Measurements from ENCODE around the gene EEF1AKMT1.

EEF1AKMT1 gene

GRCh38 chr13:20773194-20774080, at the start of gene EEF1AKMT1:
EEF1AKMT1 (minus strand) TSS chr13:20773961; CDS start chr13:20757598, 16,363 bp downstream.
- peak; percentile 84 to 94 for DNase-seq (ENCODE audit: extremely low read depth in 1 of 2, low read depth in 1 of 2)

GRCh38 chr13:20823071-20823470, 49.3 kb upstream of the EEF1AKMT1 start:
- no peak for DNase-seq (ENCODE audit: extremely low read depth in 1 of 2, low read depth in 1 of 2)

GRCh38 chr13:20822406-20822805, 48.6 kb upstream of the EEF1AKMT1 start:
- no peak for DNase-seq (ENCODE audit: extremely low read depth in 1 of 2, low read depth in 1 of 2)

GRCh38 chr13:20819715-20820114, 46.0 kb upstream of the EEF1AKMT1 start:
- no peak for DNase-seq (ENCODE audit: extremely low read depth in 1 of 2, low read depth in 1 of 2)

GRCh38 chr13:20815464-20815863, 41.7 kb upstream of the EEF1AKMT1 start:
- no peak for DNase-seq (ENCODE audit: extremely low read depth in 1 of 2, low read depth in 1 of 2)

GRCh38 chr13:20814224-20814910, 40.6 kb upstream of the EEF1AKMT1 start:
- DNase-seq (ENCODE audit: extremely low read depth in 1 of 2, low read depth in 1 of 2): no peak

GRCh38 chr13:20812890-20813289, 39.1 kb upstream of the EEF1AKMT1 start:
- DNase-seq (ENCODE audit: extremely low read depth in 1 of 2, low read depth in 1 of 2): no peak

- no peak for DNase-seq (ENCODE audit: extremely low read depth in 1 of 2, low read depth in 1 of 2)
Measured at GRCh38 chr13:20810808-20811207, 37.0 kb upstream of the EEF1AKMT1 start.

GRCh38 chr13:20808874-20809273, 35.1 kb upstream of the EEF1AKMT1 start:
- DNase-seq (ENCODE audit: extremely low read depth in 1 of 2, low read depth in 1 of 2): no peak

GRCh38 chr13:20803180-20803965, 29.6 kb upstream of the EEF1AKMT1 start:
- no peak for DNase-seq (ENCODE audit: extremely low read depth in 1 of 2, low read depth in 1 of 2)

- DNase-seq (ENCODE audit: extremely low read depth in 1 of 2, low read depth in 1 of 2): no peak
Measured at GRCh38 chr13:20801707-20802106, 27.9 kb upstream of the EEF1AKMT1 start.

GRCh38 chr13:20799726-20800416, 26.1 kb upstream of the EEF1AKMT1 start:
- no peak for DNase-seq (ENCODE audit: extremely low read depth in 1 of 2, low read depth in 1 of 2)

GRCh38 chr13:20798027-20798426, 24.3 kb upstream of the EEF1AKMT1 start:
- no peak for DNase-seq (ENCODE audit: extremely low read depth in 1 of 2, low read depth in 1 of 2)

- DNase-seq (ENCODE audit: extremely low read depth in 1 of 2, low read depth in 1 of 2): no peak
Measured at GRCh38 chr13:20796791-20797508, 23.2 kb upstream of the EEF1AKMT1 start.

- no peak for DNase-seq (ENCODE audit: extremely low read depth in 1 of 2, low read depth in 1 of 2)
Measured at GRCh38 chr13:20789665-20790064, 15.9 kb upstream of the EEF1AKMT1 start.

- no peak for DNase-seq (ENCODE audit: extremely low read depth in 1 of 2, low read depth in 1 of 2)
Measured at GRCh38 chr13:20788312-20788711, 14.6 kb upstream of the EEF1AKMT1 start.

- DNase-seq (ENCODE audit: extremely low read depth in 1 of 2, low read depth in 1 of 2): no peak
Measured at GRCh38 chr13:20787180-20787579, 13.4 kb upstream of the EEF1AKMT1 start.

- no peak for DNase-seq (ENCODE audit: extremely low read depth in 1 of 2, low read depth in 1 of 2)
Measured at GRCh38 chr13:20782116-20782708, 8.5 kb upstream of the EEF1AKMT1 start.

- no peak for DNase-seq (ENCODE audit: extremely low read depth in 1 of 2, low read depth in 1 of 2)
Measured at GRCh38 chr13:20780317-20780716, 6.6 kb upstream of the EEF1AKMT1 start.

- DNase-seq (ENCODE audit: extremely low read depth in 1 of 2, low read depth in 1 of 2): no peak
Measured at GRCh38 chr13:20779405-20779804, 5.6 kb upstream of the EEF1AKMT1 start.
